Ovary (tissue), 9 donors: ENCODE data around the gene FBXO11. TPM values are rescaled to one million over a fixed set of nuclear protein-coding genes. Genes with fewer than 3 reads are reported as not detected.

Experiments
- DNase-seq, 5 donors: peaks; one replicate each; pipeline ENCODE4 v3.0.0-alpha.2; 2019 to 2020
- H3K27ac ChIP-seq, 2 donors: fragments of 200-600 bp; one replicate each; pipeline versions ENCODE4 v1.5.1 to v1.8.0; 2019 to 2022
- H3K27me3 ChIP-seq: fragments of 200-600 bp; one replicate; pipeline ENCODE4 v1.8.0; 2022
- H3K36me3 ChIP-seq: fragments of 200-600 bp; sonication (generic); one replicate; pipeline ENCODE4 v1.5.1; 2019
- H3K4me1 ChIP-seq: one replicate; pipeline ENCODE4 v1.8.1; 2013; ENCODE audit warnings: mild to moderate bottlenecking, moderate library complexity; ENCODE audit not compliant: insufficient read depth
- H3K4me3 ChIP-seq: fragments of 200-600 bp; sonication (generic); one replicate; pipeline ENCODE4 v1.5.1; 2017
- H3K9me3 ChIP-seq, 2 donors: fragments of 200-600 bp in 1 of 2; sonication (generic) in 1 of 2; one replicate each; pipeline versions ENCODE4 v1.5.1 to v1.8.1; 2013 to 2019; ENCODE audit warnings: mild to moderate bottlenecking in 1 of 2, moderate library complexity in 1 of 2
- CTCF ChIP-seq, 3 donors: fragments of 450-650 bp in 2 of 3; fragments of 200-600 bp in 1 of 3; IDR thresholded peaks; one replicate each; pipeline versions ENCODE4 v1.5.1 to v1.8.0; 2016 to 2022; ENCODE audit warnings: antibody characterized with exemption in 3 of 3, mild to moderate bottlenecking in 1 of 3
- EP300 ChIP-seq: sonication (generic); formaldehyde crosslinking; IDR thresholded peaks from one replicate; pipeline ENCODE4 v1.6.1; 2017; ENCODE audit warnings: antibody characterized with exemption
- POLR2A ChIP-seq: fragments of 450-650 bp; IDR thresholded peaks from one replicate; pipeline ENCODE4 v1.6.1; 2017; ENCODE audit warnings: antibody characterized with exemption, mild to moderate bottlenecking, moderate library complexity
- WGBS, 3 donors: extraction: QIAGEN DNeasy Blood & Tissue Kit in 1 of 3; methylation state at CpG; one replicate each; pipeline versions ENCODE4 v1.1.5 to v1.1.7; 2013 to 2017; 5-methylcytosine and 5-hydroxymethylcytosine counted together
- intact Hi-C, 4 donors: fragments of 100-400 bp; cut with DNase I; formaldehyde crosslinking; loops; one replicate each; pipeline versions ENCODE4 v1.11.0 to v1.15.1; 2022 to 2023
- polyA plus RNA-seq, 2 donors: library from polyadenylated mRNA; stranded (reverse); fragments of 200-250 nt in 1 of 2; fragments of 350-450 nt in 1 of 2; fragmentation: Illumina TruSeq in 1 of 2; extraction: RNeasy Lipid Tissue Mini Kit (QIAGEN cat#74804) in 1 of 2; gene quantifications; one replicate each; pipeline ENCODE4 v1.2.3, GENCODE V29; 2013 to 2014
- total RNA-seq, 7 donors: library from RNA; depleted of rRNA in 2 of 7; stranded (reverse); fragments of >200 nt in 2 of 7; fragmentation: NEBNext Ultra II Directional in 3 of 7; extraction: Animal tissue kit (Norgen Biotek cat#: 25700) in 3 of 7; gene quantifications; one replicate each; pipeline versions ENCODE4 v1.1.0 to v1.2.4, GENCODE V29; 2016 to 2023
- donor health status: DM: no; HTN: no; CAD: no; lungs with moderate emphysema.
- donor health status: DM: no; HTN: no; CAD: no.
- donor health status: Bipolar disorder and iron deficiency.
- donor health status: DM: yes; HTN: yes; CAD: no.
- donor health status: DM: no; HTN: no; CAD: no.
- donor health status: DM: yes; HTN: yes; CAD: no.

The FBXO11 gene
- total and polyA plus RNA-seq, 9 donors = 35.6 to 85.9 (median 71.1) TPM

GRCh38 chr2:47890711-47891368, 15.5 kb downstream of the FBXO11 start:
- peaks cover 9% of the 10 kb centered on the region for H3K4me1 ChIP-seq
- DNase-seq = no peak
- 91 to 96% (median 93%) methylated on average over 10 of the region's 10 CpGs for WGBS, 3 donors
- no peaks in the 10 kb centered on the region for H3K36me3 ChIP-seq
- H3K9me3 ChIP-seq = no peaks in the 10 kb centered on the region
- intact Hi-C loops = no loop called here
- no peak overlapping the region for H3K4me3 ChIP-seq
- H3K27me3 ChIP-seq = no peaks in the 10 kb centered on the region
- no peak for TF ChIP-seq EP300
- no peak for TF ChIP-seq CTCF (IDR thresholded peaks at IDR 0.05)
- no peak for TF ChIP-seq POLR2A
- H3K27ac ChIP-seq = no peak overlapping the region

- TF ChIP-seq EP300 (no peak), CTCF (IDR thresholded peaks at IDR 0.05) (no peak), POLR2A (no peak)
These were observed 17.6 kb downstream of the FBXO11 start for GRCh38 chr2:47888581-47889280.

GRCh38 chr2:47876912-47877311, 29.4 kb downstream of the FBXO11 start:
- Histone ChIP-seq H3K27me3 (no peaks in the 10 kb centered on the region), H3K4me1 (no peaks in the 10 kb centered on the region), H3K27ac (no peak overlapping the region), H3K36me3 (no peaks in the 10 kb centered on the region), H3K4me3 (no peak overlapping the region), H3K9me3 (no peaks in the 10 kb centered on the region)
- WGBS, 3 donors = 98 to 100% (median 100%) methylated on average over 1 of the region's 1 CpG
- TF ChIP-seq POLR2A (no peak), EP300 (no peak), CTCF (IDR thresholded peaks at IDR 0.05) (no peak)
- DNase-seq = no peak
- intact Hi-C loops = no loop called here

More at GRCh38 chr2:47888581-47889280, 17.6 kb downstream of the FBXO11 start:
- Histone ChIP-seq H3K9me3 (no peaks in the 10 kb centered on the region), H3K36me3 (no peaks in the 10 kb centered on the region), H3K4me1 (peaks cover 7% of the 10 kb centered on the region), H3K4me3 (no peak overlapping the region), H3K27ac (no peak overlapping the region), H3K27me3 (no peaks in the 10 kb centered on the region)
- intact Hi-C loops = no loop called here
- 34 to 54% (median 42%) methylated on average over 2 of the region's 2 CpGs for WGBS, 3 donors
- DNase-seq = no peak

- Histone ChIP-seq H3K4me3 (no peak overlapping the region), H3K4me1 (peaks cover 4% of the 10 kb centered on the region), H3K36me3 (no peaks in the 10 kb centered on the region), H3K27me3 (no peaks in the 10 kb centered on the region), H3K27ac (no peak overlapping the region), H3K9me3 (no peaks in the 10 kb centered on the region)
- no peak for DNase-seq
- TF ChIP-seq POLR2A (no peak), EP300 (no peak), CTCF (IDR thresholded peaks at IDR 0.05) (no peak)
- intact Hi-C loops = no loop called here
- WGBS, 3 donors = 85 to 93% (median 89%) methylated on average over 2 of the region's 2 CpGs
These were observed 33.4 kb downstream of the FBXO11 start for GRCh38 chr2:47872941-47873340.
